A673 (cell line): ENCODE results near the gene CAPNS2. TPM values are rescaled to one million over a fixed set of nuclear protein-coding genes. Genes with fewer than 3 reads are reported as not detected.

Source experiments
- BruUV-seq: library from RNA; stranded (reverse); fragments of 400-500 nt; replicated peaks from 2 replicates; lab custom pipeline; 2021; lab: Mats Ljungman, UMichigan
- CTCF ChIA-PET: fragments of 300-600 bp; sonication (Branson Sonifier 250); formaldehyde crosslinking; loops from one replicate; lab custom pipeline; 2022; ENCODE audit warnings: antibody characterized with exemption; lab: Charles Lee
- POLR2A ChIA-PET: fragments of 300-600 bp; sonication (Branson Sonifier 250); formaldehyde crosslinking; loops from one replicate; lab custom pipeline; 2022; ENCODE audit warnings: antibody characterized with exemption; ENCODE audit not compliant: low non-redundant PET; lab: Charles Lee
- DNase-seq: peaks from one replicate; pipeline ENCODE4 v3.0.0-alpha.2; 2015; ENCODE audit warnings: low spot score
- H3K27ac ChIP-seq: fragments of 200-600 bp; sonication (generic); 2 replicates; pipeline ENCODE4 v1.5.1; 2016; ENCODE audit warnings: mixed run types, low read depth, mild to moderate bottlenecking, mixed read lengths, antibody characterized with exemption, low read length; ENCODE audit not compliant: poor library complexity, severe bottlenecking
- H3K27me3 ChIP-seq: fragments of 200-600 bp; sonication (generic); replicated peaks from 2 replicates; pipeline ENCODE4 v1.6.1; 2017; ENCODE audit warnings: mixed run types, low read depth, mild to moderate bottlenecking, mixed read lengths, antibody characterized with exemption, low read length; ENCODE audit not compliant: insufficient read depth, poor library complexity
- H3K36me3 ChIP-seq: fragments of 200-600 bp; sonication (generic); 2 replicates; pipeline ENCODE4 v1.6.1; 2016; ENCODE audit warnings: mixed run types, mild to moderate bottlenecking, mixed read lengths, antibody characterized with exemption, low read length; ENCODE audit not compliant: insufficient read depth, poor library complexity, severe bottlenecking
- H3K4me1 ChIP-seq: fragments of 200-600 bp; sonication (generic); 2 replicates; pipeline ENCODE4 v1.6.1; 2017; ENCODE audit warnings: mixed run types, mild to moderate bottlenecking, mixed read lengths, antibody characterized with exemption, low read length; ENCODE audit not compliant: insufficient read depth, poor library complexity, severe bottlenecking
- H3K4me3 ChIP-seq: fragments of 200-600 bp; sonication (generic); 2 replicates; pipeline ENCODE4 v1.5.1; 2016; ENCODE audit warnings: low read depth, mixed run types, mild to moderate bottlenecking, mixed read lengths, low read length; ENCODE audit not compliant: poor library complexity, severe bottlenecking
- H3K9me3 ChIP-seq: fragments of 200-600 bp; sonication (generic); 2 replicates; pipeline ENCODE4 v1.6.1; 2016; ENCODE audit warnings: mixed run types, low read depth, mild to moderate bottlenecking, mixed read lengths, antibody characterized with exemption, low read length; ENCODE audit not compliant: poor library complexity, severe bottlenecking
- EZH2 ChIP-seq: fragments of 200-600 bp; sonication (generic); IDR thresholded peaks from 2 replicates; pipeline ENCODE4 v1.6.1; 2017; ENCODE audit warnings: borderline replicate concordance, low read depth, mild to moderate bottlenecking, mixed read lengths, antibody characterized with exemption, low read length; ENCODE audit not compliant: poor library complexity, severe bottlenecking
- intact Hi-C: fragments of 100-400 bp; cut with micrococcal nuclease; formaldehyde crosslinking; loops from one replicate; pipeline ENCODE4 v1.10.0; 2022; ENCODE audit not compliant: unreplicated experiment
- total RNA-seq: library from RNA; stranded (reverse); gene quantifications from 2 replicates; pipeline ENCODE4 v1.2.3, GENCODE V29; 2021
- TF ChIP-seq, protein P1 (sequence below): fragments of 300-800, 200-600 bp; sonication (generic); conservative IDR thresholded peaks from 2 replicates; pipeline ENCODE4 v1.5.1; 2017; ENCODE audit warnings: low read depth, mild to moderate bottlenecking, antibody characterized with exemption, low read length, moderate library complexity, mixed read lengths

Gene CAPNS2
- total RNA-seq, 1 experiment from 2014 or later: not detected

DNA sequence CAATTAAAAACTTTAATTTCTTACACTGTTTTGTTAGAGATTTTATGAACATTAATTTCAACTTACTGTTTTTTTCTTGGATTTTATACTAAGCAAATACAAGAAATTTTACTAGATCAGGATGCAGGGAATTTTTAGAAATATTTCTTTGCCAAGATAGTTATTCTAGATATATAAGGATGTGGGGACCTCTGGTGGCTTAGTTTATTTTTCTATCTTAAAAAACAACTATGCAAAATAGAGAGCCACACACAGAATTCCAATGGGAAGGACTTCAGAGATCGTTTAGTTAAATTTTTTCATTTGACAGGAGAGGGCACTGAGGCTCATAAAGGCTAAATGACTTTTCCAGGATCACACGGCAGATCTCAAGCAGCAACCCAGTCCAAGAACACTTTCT lies 23.0 kb upstream of the CAPNS2 start:
- peak; percentile 44 for DNase-seq
- Histone ChIP-seq H3K9me3 (no peaks in the 10 kb centered on the region), H3K4me1 (no peaks in the 10 kb centered on the region), H3K27me3 (no peaks in the 10 kb centered on the region), H3K36me3 (no peaks in the 10 kb centered on the region), H3K4me3 (no peak overlapping the region), H3K27ac (no peak overlapping the region)
- CTCF ChIA-PET: interaction anchor here (2.3 kb wide), 1 partner anchor 78 kb away, joined by 14 read pairs; no protein-coding TSS in a partner anchor
- intact Hi-C loops: loop anchor here (1.0 to 5.0 kb wide), 2 partner anchors 78 to 159 kb away; no protein-coding TSS in a partner anchor
- BruUV-seq: no TSS peak
- TF ChIP-seq EZH2: no peak
- TF ChIP-seq, protein P1, sequence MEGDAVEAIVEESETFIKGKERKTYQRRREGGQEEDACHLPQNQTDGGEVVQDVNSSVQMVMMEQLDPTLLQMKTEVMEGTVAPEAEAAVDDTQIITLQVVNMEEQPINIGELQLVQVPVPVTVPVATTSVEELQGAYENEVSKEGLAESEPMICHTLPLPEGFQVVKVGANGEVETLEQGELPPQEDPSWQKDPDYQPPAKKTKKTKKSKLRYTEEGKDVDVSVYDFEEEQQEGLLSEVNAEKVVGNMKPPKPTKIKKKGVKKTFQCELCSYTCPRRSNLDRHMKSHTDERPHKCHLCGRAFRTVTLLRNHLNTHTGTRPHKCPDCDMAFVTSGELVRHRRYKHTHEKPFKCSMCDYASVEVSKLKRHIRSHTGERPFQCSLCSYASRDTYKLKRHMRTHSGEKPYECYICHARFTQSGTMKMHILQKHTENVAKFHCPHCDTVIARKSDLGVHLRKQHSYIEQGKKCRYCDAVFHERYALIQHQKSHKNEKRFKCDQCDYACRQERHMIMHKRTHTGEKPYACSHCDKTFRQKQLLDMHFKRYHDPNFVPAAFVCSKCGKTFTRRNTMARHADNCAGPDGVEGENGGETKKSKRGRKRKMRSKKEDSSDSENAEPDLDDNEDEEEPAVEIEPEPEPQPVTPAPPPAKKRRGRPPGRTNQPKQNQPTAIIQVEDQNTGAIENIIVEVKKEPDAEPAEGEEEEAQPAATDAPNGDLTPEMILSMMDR: peak; percentile 51; the same call in 1 of the 2 replicates
- POLR2A ChIA-PET: no interaction called here

- H3K4me1 ChIP-seq: no peaks in the 10 kb centered on the region
- intact Hi-C loops: no loop called here
- no peaks in the 10 kb centered on the region for H3K36me3 ChIP-seq
- H3K9me3 ChIP-seq: no peaks in the 10 kb centered on the region
- no TSS peak for BruUV-seq
- POLR2A ChIA-PET: no interaction called here
- DNase-seq: no peak
- H3K27ac ChIP-seq: no peak overlapping the region
- no peaks in the 10 kb centered on the region for H3K27me3 ChIP-seq
- TF ChIP-seq EZH2: no peak
- TF ChIP-seq, protein P1: no peak
- H3K4me3 ChIP-seq: no peak overlapping the region
- CTCF ChIA-PET: no interaction called here
Measured at GRCh38 chr16:55552621-55553020, 13.9 kb upstream of the CAPNS2 start.

DNA sequence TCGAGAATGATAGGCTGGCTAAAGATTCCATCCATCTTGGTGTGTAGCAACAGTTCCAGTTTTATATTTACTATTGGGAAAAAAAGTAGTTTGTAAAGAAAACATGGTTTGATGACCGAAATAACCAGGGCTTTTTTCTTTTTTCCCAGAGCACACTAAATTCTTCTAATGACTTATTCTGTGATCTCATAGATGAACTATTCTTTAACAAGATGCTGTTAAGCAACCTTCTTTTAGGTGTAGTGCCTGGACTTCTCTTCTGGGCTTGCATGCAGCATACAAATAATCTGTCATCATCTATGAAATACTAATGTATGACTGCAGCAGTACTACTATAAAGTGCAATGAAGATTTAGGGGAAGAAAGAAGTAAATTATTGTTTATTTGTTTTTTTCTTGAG lies 11.0 kb upstream of the CAPNS2 start:
- no peak overlapping the region for H3K4me3 ChIP-seq
- no peaks in the 10 kb centered on the region for H3K9me3 ChIP-seq
- BruUV-seq: no TSS peak
- ChIA-PET CTCF (no interaction called here), POLR2A (no interaction called here)
- DNase-seq: no peak
- intact Hi-C loops: no loop called here
- no peak for TF ChIP-seq EZH2
- TF ChIP-seq, protein P1: no peak
- H3K27me3 ChIP-seq: no peaks in the 10 kb centered on the region
- no peaks in the 10 kb centered on the region for H3K36me3 ChIP-seq
- no peaks in the 10 kb centered on the region for H3K4me1 ChIP-seq
- H3K27ac ChIP-seq: no peak overlapping the region
